WERI-Rb-1 (cell line): Measurements from ENCODE around the gene POU6F1.
"Not testable (repeated sequence)": the region's sequence is repeated elsewhere in the genome, so short reads cannot be mapped to it uniquely, and the experiment has no call there.

ENCODE experiments used
- DNase-seq: peaks from one replicate; pipeline ENCODE4 v3.0.0-alpha.2; 2020
- H3K27ac ChIP-seq: fragments of 250-450 bp; sonication (Bioruptor Pico); 2 replicates; pipeline ENCODE4 v1.5.1; 2020; ENCODE audit warnings: mild to moderate bottlenecking, moderate library complexity
- H3K27me3 ChIP-seq: fragments of 250-450 bp; sonication (Bioruptor Pico); 2 replicates; pipeline ENCODE4 v1.5.1; 2021; ENCODE audit warnings: mild to moderate bottlenecking, low read depth, moderate library complexity; ENCODE audit not compliant: insufficient read depth, severe bottlenecking
- H3K36me3 ChIP-seq: fragments of 250-450 bp; sonication (Bioruptor Pico); 2 replicates; pipeline ENCODE4 v1.5.1; 2020; ENCODE audit warnings: mild to moderate bottlenecking, moderate library complexity
- H3K4me3 ChIP-seq: 2 replicates; pipeline ENCODE4 v1.5.1; 2011; ENCODE audit warnings: low read depth, mild to moderate bottlenecking, control low read depth, low read length
- H3K9me3 ChIP-seq: fragments of 250-450 bp; sonication (Bioruptor Pico); 2 replicates; pipeline ENCODE4 v1.5.1; 2021; ENCODE audit warnings: mild to moderate bottlenecking, moderate library complexity; ENCODE audit not compliant: severe bottlenecking
- CTCF ChIP-seq: IDR thresholded peaks from 2 replicates; pipeline ENCODE4 v1.5.1; 2011; ENCODE audit warnings: low read depth, mild to moderate bottlenecking, control low read depth, inconsistent platforms, low read length

POU6F1 gene

GRCh38 chr12:51217968-51218606, at the start of gene POU6F1:
Gene POU6F1, minus strand, starts transcription at chr12:51218062. Its CDS starts 11,226 bp downstream, at chr12:51206836.
- peak; percentile 36; the same call in 1 of the 2 replicates for TF ChIP-seq CTCF
- Histone ChIP-seq H3K27me3 (no peaks in the 10 kb centered on the region), H3K9me3 (no peaks in the 10 kb centered on the region), H3K4me3 (peak within 1 kb of the TSS; percentile 86), H3K27ac (peak within 1 kb of the TSS; percentile 92), H3K36me3 (no peaks in the 10 kb centered on the region; the same call in 1 of the 2 replicates)
- DNase-seq = peak; percentile 83

- H3K4me3 ChIP-seq = no peak overlapping the region
- H3K9me3 ChIP-seq = no peaks in the 10 kb centered on the region
- DNase-seq = no peak
- no peaks in the 10 kb centered on the region for H3K36me3 ChIP-seq
- H3K27me3 ChIP-seq = no peaks in the 10 kb centered on the region
- H3K27ac ChIP-seq = no peak overlapping the region
- no peak for TF ChIP-seq CTCF
Observed at GRCh38 chr12:51265024-51265423, 47.2 kb upstream of the POU6F1 start.

- H3K27me3 ChIP-seq = no peaks in the 10 kb centered on the region
- no peaks in the 10 kb centered on the region for H3K9me3 ChIP-seq
Observed at GRCh38 chr12:51264297-51264696, 46.4 kb upstream of the POU6F1 start.

GRCh38 chr12:51263341-51263740, 45.5 kb upstream of the POU6F1 start:
- Histone ChIP-seq H3K9me3 (no peaks in the 10 kb centered on the region), H3K27me3 (no peaks in the 10 kb centered on the region), H3K36me3 (no peaks in the 10 kb centered on the region), H3K4me3 (no peak overlapping the region), H3K27ac (no peak overlapping the region)
- no peak for DNase-seq
- no peak for TF ChIP-seq CTCF

More at GRCh38 chr12:51264297-51264696, 46.4 kb upstream of the POU6F1 start:
- H3K36me3 ChIP-seq = no peaks in the 10 kb centered on the region
- TF ChIP-seq CTCF = no peak
- DNase-seq = no peak
- H3K4me3 ChIP-seq = no peak overlapping the region
- no peak overlapping the region for H3K27ac ChIP-seq

GRCh38 chr12:51262758-51263177, 44.9 kb upstream of the POU6F1 start:
- Histone ChIP-seq H3K27ac (no peak overlapping the region), H3K9me3 (no peaks in the 10 kb centered on the region), H3K27me3 (no peaks in the 10 kb centered on the region), H3K36me3 (no peaks in the 10 kb centered on the region), H3K4me3 (no peak overlapping the region)
- peak; percentile 34 for DNase-seq
- peak; percentile 41 for TF ChIP-seq CTCF

- not testable (repeated sequence) for H3K27me3 ChIP-seq, H3K9me3 ChIP-seq, H3K36me3 ChIP-seq, DNase-seq, H3K4me3 ChIP-seq, H3K27ac ChIP-seq
Observed at GRCh38 chr12:51259600-51259999, 41.7 kb upstream of the POU6F1 start.
